CD4-positive, CD25-positive, alpha-beta regulatory T cell (primary cell): ENCODE measurements around the gene CCDC85C. TPM values are rescaled to one million over a fixed set of nuclear protein-coding genes. Genes with fewer than 3 reads are reported as not detected.

Experiments used
- ATAC-seq, 2 donors: fragments of 150-1000 bp; cut with Tn5 transposase; one replicate each; pipeline ENCODE4 v1.10.0; 2021; ENCODE audit warnings: low read depth in 2 of 2, moderate number of reproducible peaks in 2 of 2, moderate library complexity in 1 of 2
- DNase-seq, 3 donors: peaks; one replicate each; pipeline versions ENCODE4 v3.0.0 to v3.0.0-alpha.2; 2012 to 2022; ENCODE audit warnings: mixed read lengths in 1 of 3
- H3K27ac ChIP-seq: one replicate; pipeline ENCODE4 v1.7.0; 2013; ENCODE audit warnings: mild to moderate bottlenecking, low read length; ENCODE audit not compliant: insufficient read depth, poor library complexity, severe bottlenecking
- H3K27me3 ChIP-seq: one replicate; pipeline ENCODE4 v1.7.0; 2013; ENCODE audit warnings: low read length; ENCODE audit not compliant: control insufficient read depth, insufficient read depth
- H3K36me3 ChIP-seq: one replicate; pipeline ENCODE4 v1.7.0; 2013; ENCODE audit warnings: mild to moderate bottlenecking, low read length, moderate library complexity; ENCODE audit not compliant: control insufficient read depth, insufficient read depth
- H3K4me1 ChIP-seq: 2 replicates; pipeline ENCODE4 v1.7.0; 2013; ENCODE audit warnings: mild to moderate bottlenecking, low read length; ENCODE audit not compliant: insufficient read depth, control insufficient read depth, poor library complexity, severe bottlenecking
- H3K4me3 ChIP-seq: one replicate; pipeline ENCODE4 v1.7.0; 2013; ENCODE audit warnings: low read depth, mild to moderate bottlenecking, low read length, moderate library complexity
- H3K9me3 ChIP-seq, 2 experiments: 1 replicate in 1 of 2; 2 replicates in 1 of 2; pipeline ENCODE4 v1.7.0; 2013; ENCODE audit warnings: low read length in 2 of 2, mild to moderate bottlenecking in 1 of 2, moderate library complexity in 1 of 2; ENCODE audit not compliant: control insufficient read depth in 2 of 2
- H3K27ac Mint-ChIP-seq, 3 donors: one replicate each; pipeline ENCODE4 v1.8.0; 2020 to 2022; ENCODE audit warnings: mild to moderate bottlenecking in 3 of 3, mixed read lengths in 3 of 3, moderate library complexity in 2 of 3
- H3K27me3 Mint-ChIP-seq: one replicate; pipeline ENCODE4 v1.8.0; 2022; ENCODE audit warnings: mild to moderate bottlenecking, mixed read lengths
- H3K36me3 Mint-ChIP-seq: one replicate; pipeline ENCODE4 v1.8.0; 2020; ENCODE audit warnings: mixed read lengths
- H3K4me1 Mint-ChIP-seq, 4 donors: one replicate each; pipeline ENCODE4 v1.8.0; 2020 to 2022; ENCODE audit warnings: mixed read lengths in 4 of 4, mild to moderate bottlenecking in 1 of 4
- H3K4me3 Mint-ChIP-seq, 4 donors: one replicate each; pipeline ENCODE4 v1.8.0; 2020 to 2022; ENCODE audit warnings: mild to moderate bottlenecking in 4 of 4, mixed read lengths in 4 of 4, moderate library complexity in 3 of 4
- H3K9me3 Mint-ChIP-seq, 7 donors: one replicate each; pipeline ENCODE4 v1.8.0; 2020 to 2022; ENCODE audit warnings: mixed read lengths in 7 of 7, mild to moderate bottlenecking in 3 of 7, moderate library complexity in 2 of 7
- polyA plus RNA-seq, 4 donors: library from polyadenylated mRNA; unstranded; fragments of 300-500 nt; fragmentation: Illumina TruSeq; gene quantifications; one replicate each; pipeline ENCODE4 v1.2.3, GENCODE V29; 2021
- total RNA-seq: library from RNA; stranded (reverse); gene quantifications from one replicate; pipeline ENCODE4 v1.2.3, GENCODE V29; 2022

Gene CCDC85C
- total and polyA plus RNA-seq, 5 donors from 2014 or later, result 0.62 to 6.3 (median 0.98) TPM

DNA sequence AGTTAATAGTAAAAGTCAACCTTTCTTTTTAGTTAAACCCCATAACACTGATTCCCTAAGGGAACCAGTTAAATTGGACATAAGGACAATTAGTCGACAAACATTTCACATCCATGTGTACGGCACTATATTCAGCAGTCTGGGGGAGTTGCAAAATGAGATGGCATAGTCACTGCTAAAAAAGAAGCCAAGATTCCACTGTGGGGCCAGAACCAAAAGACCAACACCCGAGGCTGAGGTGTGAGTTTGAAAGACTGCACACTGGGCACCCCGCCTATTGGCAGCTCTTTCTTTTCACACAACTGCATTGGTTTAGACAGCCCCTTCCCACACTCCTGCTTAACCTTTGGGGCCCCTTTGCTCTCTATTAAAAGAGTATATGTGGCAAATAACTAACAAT is 140.0 kb downstream of the CCDC85C start:
- no peak overlapping the region for H3K27ac ChIP-seq

DNA sequence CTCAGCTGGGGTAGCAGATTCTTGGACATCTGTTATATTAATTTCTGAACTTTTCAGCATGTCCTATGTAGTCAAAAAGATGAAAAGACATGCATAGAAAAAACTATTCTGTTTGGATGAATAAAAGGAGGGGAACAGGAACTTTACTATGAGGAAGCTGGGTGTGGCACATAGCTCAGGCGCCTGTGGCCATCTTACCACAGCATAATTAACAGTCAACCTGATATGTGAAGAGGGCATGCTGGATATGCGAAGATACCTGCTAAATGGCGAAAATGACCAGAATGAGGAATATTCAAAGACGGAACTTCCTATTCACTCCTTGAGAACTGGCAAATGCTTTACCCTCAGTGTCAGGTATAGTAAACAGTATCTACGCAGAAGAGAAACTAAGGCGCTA is 141.8 kb downstream of the CCDC85C start:
- no peaks in the 10 kb centered on the region for H3K9me3 Mint-ChIP-seq
- no peak overlapping the region for H3K4me3 ChIP-seq
- peaks cover 47% of the 10 kb centered on the region for H3K36me3 Mint-ChIP-seq
- no peaks in the 10 kb centered on the region for H3K27me3 Mint-ChIP-seq
- H3K4me3 Mint-ChIP-seq, result no peak overlapping the region
- H3K4me1 ChIP-seq, result no peaks in the 10 kb centered on the region
- no peak for ATAC-seq
- H3K27ac ChIP-seq, result no peak overlapping the region
- H3K36me3 ChIP-seq, result peaks cover 77% of the 10 kb centered on the region
- peaks cover 4 to 23% (median 19%) of the 10 kb centered on the region in 4 donors for H3K4me1 Mint-ChIP-seq
- H3K9me3 ChIP-seq, result no peaks in the 10 kb centered on the region
- DNase-seq, result no peak
- H3K27me3 ChIP-seq, result no peaks in the 10 kb centered on the region
- no peak overlapping the region for H3K27ac Mint-ChIP-seq

More for the DNA sequence above, 140.0 kb downstream of the CCDC85C start:
- Mint-ChIP-seq H3K4me1 (peaks cover 21 to 35% (median 28%) of the 10 kb centered on the region in 4 donors), H3K27me3 (no peaks in the 10 kb centered on the region), H3K9me3 (no peaks in the 10 kb centered on the region), H3K36me3 (peaks cover 40% of the 10 kb centered on the region), H3K27ac (no peak overlapping the region), H3K4me3 (no peak overlapping the region)
- H3K4me3 ChIP-seq, result no peak overlapping the region
- peaks cover 59% of the 10 kb centered on the region for H3K36me3 ChIP-seq
- no peaks in the 10 kb centered on the region for H3K27me3 ChIP-seq
- DNase-seq, result no peak
- no peaks in the 10 kb centered on the region for H3K4me1 ChIP-seq
- H3K9me3 ChIP-seq, result no peaks in the 10 kb centered on the region
- no peak for ATAC-seq

DNA sequence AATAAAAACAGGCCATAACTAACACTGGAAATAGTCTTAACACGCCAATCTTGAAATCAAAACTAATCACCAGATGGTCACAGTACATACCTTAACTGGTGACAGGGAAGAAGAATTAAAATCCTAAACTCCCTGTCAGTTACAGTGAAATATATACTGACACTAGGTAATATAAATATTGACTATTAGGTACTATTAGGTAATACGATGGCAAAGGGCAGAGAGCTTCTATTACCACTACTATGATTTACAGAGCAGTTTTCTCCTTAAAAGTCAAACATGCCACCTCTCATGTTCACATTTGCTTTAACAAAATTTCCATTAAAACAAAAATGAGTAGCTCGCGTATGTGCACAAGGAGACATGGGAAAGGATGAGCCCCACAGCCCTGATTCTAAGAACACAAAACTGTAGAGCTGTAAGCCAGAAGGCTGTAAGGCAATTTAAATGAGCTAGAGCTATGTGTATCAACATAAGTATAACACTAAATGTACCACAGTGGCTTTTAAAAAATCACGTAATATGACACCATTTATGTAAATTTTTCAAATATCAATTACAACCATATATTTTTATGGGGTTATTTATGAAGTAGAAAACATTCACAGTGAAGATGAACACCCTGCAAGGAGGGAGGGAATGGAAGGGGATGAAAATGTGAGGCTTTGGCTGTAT is 142.5 kb downstream of the CCDC85C start:
- ATAC-seq, result no peak
- DNase-seq, result no peak
- Histone ChIP-seq H3K27me3 (no peaks in the 10 kb centered on the region), H3K4me1 (no peaks in the 10 kb centered on the region), H3K4me3 (no peak overlapping the region), H3K27ac (no peak overlapping the region), H3K9me3 (no peaks in the 10 kb centered on the region), H3K36me3 (peaks cover 84% of the 10 kb centered on the region)
- H3K4me1 Mint-ChIP-seq, result peaks cover 4 to 23% (median 19%) of the 10 kb centered on the region in 4 donors
- no peaks in the 10 kb centered on the region for H3K9me3 Mint-ChIP-seq
- H3K4me3 Mint-ChIP-seq, result no peak overlapping the region
- H3K27me3 Mint-ChIP-seq, result no peaks in the 10 kb centered on the region
- no peak overlapping the region for H3K27ac Mint-ChIP-seq
- peaks cover 53% of the 10 kb centered on the region for H3K36me3 Mint-ChIP-seq

DNA sequence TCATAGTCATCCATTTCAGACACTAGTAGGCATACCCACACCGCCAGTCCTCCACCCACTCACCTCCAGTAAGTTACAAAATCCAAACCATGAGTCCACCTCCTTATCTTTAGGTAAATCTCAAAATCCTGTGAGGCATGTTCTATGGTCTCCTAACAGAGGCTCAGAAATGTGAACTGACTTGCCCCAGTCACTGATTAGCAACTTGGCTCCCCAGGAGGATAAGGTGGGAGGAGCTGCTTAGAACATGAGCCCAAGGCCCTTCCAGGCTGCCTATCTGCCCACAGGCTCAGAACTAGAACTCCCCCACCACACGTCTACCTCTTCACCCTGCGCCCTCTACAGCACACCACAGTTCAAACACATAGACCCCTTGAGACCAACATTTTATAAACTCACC is 143.2 kb downstream of the CCDC85C start:
- Mint-ChIP-seq H3K36me3 (peaks cover 49% of the 10 kb centered on the region), H3K27ac (peak overlapping the region in 1 of 3 donors; percentile 39), H3K4me1 (peaks cover 4 to 23% (median 19%) of the 10 kb centered on the region in 4 donors), H3K9me3 (no peaks in the 10 kb centered on the region), H3K27me3 (no peaks in the 10 kb centered on the region), H3K4me3 (no peak overlapping the region)
- H3K9me3 ChIP-seq, result no peaks in the 10 kb centered on the region
- H3K27me3 ChIP-seq, result no peaks in the 10 kb centered on the region
- H3K4me1 ChIP-seq, result no peaks in the 10 kb centered on the region
- no peak overlapping the region for H3K27ac ChIP-seq
- no peak for ATAC-seq
- peaks cover 90% of the 10 kb centered on the region for H3K36me3 ChIP-seq
- DNase-seq, result no peak
- H3K4me3 ChIP-seq, result no peak overlapping the region

DNA sequence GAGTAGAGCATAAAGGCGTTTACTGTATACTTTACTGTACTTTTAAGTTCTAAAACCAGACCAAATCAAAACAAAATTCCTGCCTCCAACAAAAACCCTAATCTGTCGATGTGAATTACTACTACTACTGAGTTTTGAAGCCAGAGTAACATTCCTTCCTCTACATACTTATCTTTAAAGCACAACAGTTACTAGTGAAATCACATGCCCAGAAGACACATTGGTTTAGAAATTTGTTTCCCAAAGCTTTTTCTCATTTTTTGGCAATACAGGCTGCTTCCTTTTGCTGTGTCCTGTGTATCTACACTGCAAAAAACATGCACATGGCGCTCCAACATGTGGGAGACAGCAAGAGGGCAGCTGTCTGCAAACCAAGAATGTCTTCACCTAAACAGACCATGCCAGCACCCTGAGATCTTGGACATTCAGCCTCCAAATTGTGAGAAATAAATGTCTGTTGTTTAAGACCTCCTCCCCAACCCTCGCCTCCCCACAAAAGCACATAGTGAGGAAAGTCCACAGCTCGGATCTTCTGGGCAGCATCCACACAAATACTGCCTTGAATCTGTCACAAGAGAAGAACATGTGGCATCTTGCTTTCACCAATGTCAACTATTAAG is 144.4 kb downstream of the CCDC85C start:
- no peak overlapping the region for H3K4me3 ChIP-seq
- ATAC-seq (no peak), DNase-seq (no peak)
- Mint-ChIP-seq H3K4me3 (no peak overlapping the region), H3K27ac (no peak overlapping the region), H3K27me3 (no peaks in the 10 kb centered on the region), H3K4me1 (peaks cover 4 to 23% (median 19%) of the 10 kb centered on the region in 4 donors), H3K36me3 (peaks cover 55% of the 10 kb centered on the region), H3K9me3 (no peaks in the 10 kb centered on the region)
- H3K36me3 ChIP-seq, result peaks cover 90% of the 10 kb centered on the region
- H3K9me3 ChIP-seq, result no peaks in the 10 kb centered on the region
- H3K27me3 ChIP-seq, result no peaks in the 10 kb centered on the region
- H3K27ac ChIP-seq, result no peak overlapping the region
- H3K4me1 ChIP-seq, result no peaks in the 10 kb centered on the region

DNA sequence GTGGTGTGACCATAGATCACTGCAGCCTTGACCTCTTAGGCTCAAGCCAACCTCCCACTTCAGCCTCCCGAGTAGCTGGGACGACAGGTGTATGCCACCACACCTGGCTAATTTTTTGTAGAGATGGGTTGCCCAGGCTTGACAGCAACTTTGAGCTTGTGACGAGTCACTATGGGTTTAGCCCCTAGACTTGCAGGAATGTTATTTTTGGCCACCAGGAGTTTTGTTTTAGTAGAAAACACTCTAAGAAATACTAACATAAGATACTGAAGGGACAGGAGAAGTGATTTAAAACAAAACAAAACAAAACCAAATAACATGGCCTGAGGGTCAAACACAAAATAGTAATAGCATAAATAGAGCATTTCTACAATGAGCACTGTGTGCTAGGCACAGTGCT is 149.8 kb downstream of the CCDC85C start:
- Mint-ChIP-seq H3K4me1 (peaks cover 0 to 6% (median 2%) of the 10 kb centered on the region in 4 donors), H3K27me3 (no peaks in the 10 kb centered on the region), H3K9me3 (no peaks in the 10 kb centered on the region), H3K27ac (no peak overlapping the region), H3K4me3 (no peak overlapping the region), H3K36me3 (peaks cover 38% of the 10 kb centered on the region)
- Histone ChIP-seq H3K9me3 (no peaks in the 10 kb centered on the region), H3K36me3 (peaks cover 79% of the 10 kb centered on the region), H3K4me3 (no peak overlapping the region), H3K27ac (no peak overlapping the region), H3K27me3 (no peaks in the 10 kb centered on the region), H3K4me1 (no peaks in the 10 kb centered on the region)
- no peak for ATAC-seq
- DNase-seq, result no peak

DNA sequence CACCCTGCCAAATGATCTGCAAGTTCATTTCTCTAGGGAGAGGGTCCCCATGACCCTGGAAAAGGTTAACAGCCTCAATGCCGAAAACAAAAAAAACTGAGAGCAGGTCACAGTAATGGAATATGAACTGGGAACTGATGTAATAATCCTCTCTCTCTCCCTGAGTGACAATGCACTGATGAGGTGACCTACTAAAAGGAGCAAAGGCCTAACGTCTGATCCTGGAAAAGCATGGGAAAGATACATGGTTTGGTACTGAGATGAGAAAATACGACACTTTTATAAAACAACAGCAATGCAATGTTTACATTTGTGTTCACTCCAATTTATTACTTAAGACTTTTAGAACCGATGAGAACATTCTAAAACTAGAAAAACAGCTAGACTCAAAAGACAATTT is 151.0 kb downstream of the CCDC85C start:
- Histone ChIP-seq H3K9me3 (no peaks in the 10 kb centered on the region), H3K27me3 (no peaks in the 10 kb centered on the region), H3K36me3 (peaks cover 76% of the 10 kb centered on the region), H3K27ac (no peak overlapping the region), H3K4me3 (no peak overlapping the region), H3K4me1 (no peaks in the 10 kb centered on the region)
- Mint-ChIP-seq H3K9me3 (no peaks in the 10 kb centered on the region), H3K36me3 (peaks cover 37% of the 10 kb centered on the region), H3K27ac (no peak overlapping the region), H3K4me1 (peaks cover 0 to 8% (median 0%) of the 10 kb centered on the region in 4 donors), H3K4me3 (no peak overlapping the region), H3K27me3 (no peaks in the 10 kb centered on the region)
- no peak for DNase-seq
- ATAC-seq, result no peak

DNA sequence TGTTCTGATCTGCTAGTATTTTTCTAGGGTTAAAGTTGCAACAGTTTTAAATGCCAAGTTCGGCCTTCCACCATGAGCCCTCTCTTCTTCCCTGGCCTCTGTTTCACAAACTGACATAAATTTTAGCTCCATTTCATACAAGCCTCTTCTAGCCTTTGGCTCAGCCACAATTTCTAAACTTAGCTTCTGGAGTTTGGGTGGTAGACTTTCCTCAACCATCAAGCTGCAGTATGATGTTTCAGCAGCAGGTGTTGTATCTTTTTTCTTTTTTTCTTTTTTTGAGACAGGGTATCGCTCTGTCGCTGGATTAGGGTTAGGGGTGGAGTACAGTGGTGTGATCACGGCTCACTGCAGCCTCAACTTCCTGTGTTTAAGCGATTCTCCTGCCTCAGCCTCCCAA is 152.8 kb downstream of the CCDC85C start:
- ATAC-seq (no peak), DNase-seq (no peak)
- Mint-ChIP-seq H3K27me3 (no peaks in the 10 kb centered on the region), H3K36me3 (peaks cover 38% of the 10 kb centered on the region), H3K4me1 (peaks cover 0 to 10% (median 0%) of the 10 kb centered on the region in 4 donors), H3K27ac (no peak overlapping the region), H3K9me3 (no peaks in the 10 kb centered on the region), H3K4me3 (no peak overlapping the region)
- Histone ChIP-seq H3K4me3 (no peak overlapping the region), H3K4me1 (no peaks in the 10 kb centered on the region), H3K27ac (no peak overlapping the region), H3K36me3 (peaks cover 72% of the 10 kb centered on the region), H3K9me3 (no peaks in the 10 kb centered on the region), H3K27me3 (no peaks in the 10 kb centered on the region)
